GM12865 (cell line): ENCODE measurements around the gene ZDHHC4.
"Not testable (repeated sequence)": the region's sequence is repeated elsewhere in the genome, so short reads cannot be mapped to it uniquely, and the experiment has no call there.

ENCODE experiments used
- DNase-seq: peaks from one replicate; pipeline ENCODE4 v3.0.0; 2010; ENCODE audit warnings: low read depth
- H3K4me3 ChIP-seq: 2 replicates; pipeline ENCODE4 v1.5.1; 2011; ENCODE audit warnings: mild to moderate bottlenecking, low read depth, low read length, control low read depth
- CTCF ChIP-seq: IDR thresholded peaks from 2 replicates; pipeline ENCODE4 v1.5.1; 2011; ENCODE audit warnings: low read length, control low read depth, low read depth, inconsistent platforms; ENCODE audit not compliant: insufficient read depth; ENCODE audit errors: missing control alignments

Gene ZDHHC4

DNA sequence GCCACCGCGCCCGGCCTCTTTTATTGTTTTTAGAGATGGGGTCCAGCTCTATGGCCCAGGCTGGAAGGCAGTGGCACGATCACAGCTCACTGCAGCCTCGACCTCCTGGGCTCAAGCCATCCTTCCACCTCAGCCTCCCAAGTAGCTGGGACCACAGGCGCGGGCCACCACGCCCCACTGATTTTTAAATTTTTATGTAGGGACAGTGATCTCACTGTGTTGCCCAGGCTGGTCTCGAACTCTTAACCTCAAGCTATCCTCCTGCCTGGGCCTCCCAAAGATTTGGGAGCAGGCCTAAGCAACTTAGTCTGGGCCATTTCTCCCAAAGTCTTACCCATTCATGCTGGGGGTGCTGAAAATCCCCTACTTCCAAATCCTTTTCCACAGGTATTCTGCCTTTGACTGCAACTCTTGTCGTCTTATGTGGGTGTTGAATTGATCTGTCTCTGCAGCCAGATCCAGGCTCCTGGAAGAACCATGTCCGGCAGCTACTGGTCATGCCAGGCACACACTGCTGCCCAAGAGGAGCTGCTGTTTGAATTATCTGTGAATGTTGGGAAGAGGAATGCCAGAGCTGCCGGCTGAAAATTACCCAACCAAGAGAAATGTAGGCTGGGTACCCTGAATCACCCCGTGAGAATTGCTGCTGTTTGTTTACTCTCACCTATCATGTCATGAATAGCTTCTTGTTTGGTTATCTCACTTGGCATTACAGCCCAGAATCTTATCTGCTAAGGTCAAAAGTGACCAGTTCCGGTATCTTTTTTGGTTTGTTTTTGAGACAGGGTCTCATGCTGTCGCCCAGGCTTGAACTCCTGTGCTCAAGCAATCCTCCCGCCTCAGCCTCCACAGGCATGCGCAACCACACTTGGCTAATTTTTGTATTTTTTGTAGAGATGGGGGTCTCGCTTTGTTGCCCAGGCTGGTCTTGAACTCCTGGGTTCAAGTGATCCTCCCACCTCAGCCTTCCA is 1.1 kb downstream of the ZDHHC4 start:
- no peak for TF ChIP-seq CTCF
- DNase-seq: no peak
- H3K4me3 ChIP-seq: peak overlapping the region; percentile 83

DNA sequence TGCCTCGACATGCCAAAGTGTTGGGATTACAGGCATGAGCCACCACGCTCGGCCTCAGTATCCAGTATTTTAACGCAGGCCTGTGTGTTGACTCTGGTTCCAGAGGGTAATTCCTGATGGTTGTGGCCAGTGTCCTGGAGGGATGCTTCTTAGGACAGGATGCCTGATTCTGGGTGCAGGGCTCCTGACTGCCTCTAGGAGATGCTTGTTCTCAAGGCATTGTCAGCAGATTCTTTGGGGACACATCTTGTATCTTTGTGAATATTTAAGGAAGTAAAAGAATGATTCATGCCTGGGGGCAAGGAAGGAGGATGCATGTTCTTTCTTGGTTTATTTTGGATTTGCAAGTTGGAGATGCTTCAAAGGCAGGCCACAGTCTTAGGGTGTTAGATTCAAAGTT is 2.2 kb downstream of the ZDHHC4 start:
- TF ChIP-seq CTCF: peak; percentile 14
- DNase-seq: peak; percentile 26
- no peak overlapping the region for H3K4me3 ChIP-seq

DNA sequence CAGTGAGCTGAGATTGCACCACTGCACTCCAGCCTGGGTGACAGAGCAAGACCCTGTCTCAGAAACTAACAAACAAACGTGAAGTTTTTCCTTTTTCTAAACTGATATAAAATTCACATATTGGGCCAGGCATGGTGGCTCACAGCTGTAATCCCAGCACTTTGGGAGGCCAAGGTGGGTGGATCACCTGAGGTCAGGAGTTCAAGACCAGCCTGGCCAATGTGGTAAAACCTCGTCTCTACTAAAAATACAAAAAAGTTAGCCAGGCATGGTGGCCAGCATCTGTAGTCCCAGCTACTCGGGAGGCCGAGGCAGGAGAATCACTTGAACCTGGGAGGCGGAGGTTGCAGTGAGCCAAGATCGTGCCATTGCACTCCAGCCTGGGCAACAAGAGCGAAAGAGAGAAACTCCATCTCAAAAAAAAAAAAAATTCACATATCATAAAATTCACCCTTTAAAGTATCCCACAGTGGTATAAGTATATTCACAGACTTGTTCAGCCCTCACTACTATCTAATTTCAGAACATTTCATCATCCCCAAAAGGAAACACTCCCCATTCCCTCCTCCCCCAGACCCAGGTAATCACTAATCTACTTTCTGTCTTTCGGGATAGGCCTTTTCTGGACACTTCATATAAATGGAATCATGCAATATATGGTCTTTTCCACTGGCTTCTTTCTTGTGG is 8.6 kb downstream of the ZDHHC4 start:
- H3K4me3 ChIP-seq, DNase-seq: not testable (repeated sequence)

DNA sequence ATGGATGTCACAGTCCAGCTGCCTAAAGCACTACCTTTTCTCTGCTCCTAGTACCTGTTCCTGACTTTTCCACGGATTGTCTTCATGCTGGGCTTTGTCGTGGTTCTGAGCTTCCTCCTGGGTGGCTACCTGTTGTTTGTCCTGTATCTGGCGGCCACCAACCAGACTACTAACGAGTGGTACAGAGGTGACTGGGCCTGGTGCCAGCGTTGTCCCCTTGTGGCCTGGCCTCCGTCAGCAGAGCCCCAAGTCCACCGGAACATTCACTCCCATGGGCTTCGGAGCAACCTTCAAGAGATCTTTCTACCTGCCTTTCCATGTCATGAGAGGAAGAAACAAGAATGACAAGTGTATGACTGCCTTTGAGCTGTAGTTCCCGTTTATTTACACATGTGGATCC is 11.3 kb downstream of the ZDHHC4 start:
- no peak for DNase-seq
- TF ChIP-seq CTCF: no peak
- H3K4me3 ChIP-seq: no peak overlapping the region

DNA sequence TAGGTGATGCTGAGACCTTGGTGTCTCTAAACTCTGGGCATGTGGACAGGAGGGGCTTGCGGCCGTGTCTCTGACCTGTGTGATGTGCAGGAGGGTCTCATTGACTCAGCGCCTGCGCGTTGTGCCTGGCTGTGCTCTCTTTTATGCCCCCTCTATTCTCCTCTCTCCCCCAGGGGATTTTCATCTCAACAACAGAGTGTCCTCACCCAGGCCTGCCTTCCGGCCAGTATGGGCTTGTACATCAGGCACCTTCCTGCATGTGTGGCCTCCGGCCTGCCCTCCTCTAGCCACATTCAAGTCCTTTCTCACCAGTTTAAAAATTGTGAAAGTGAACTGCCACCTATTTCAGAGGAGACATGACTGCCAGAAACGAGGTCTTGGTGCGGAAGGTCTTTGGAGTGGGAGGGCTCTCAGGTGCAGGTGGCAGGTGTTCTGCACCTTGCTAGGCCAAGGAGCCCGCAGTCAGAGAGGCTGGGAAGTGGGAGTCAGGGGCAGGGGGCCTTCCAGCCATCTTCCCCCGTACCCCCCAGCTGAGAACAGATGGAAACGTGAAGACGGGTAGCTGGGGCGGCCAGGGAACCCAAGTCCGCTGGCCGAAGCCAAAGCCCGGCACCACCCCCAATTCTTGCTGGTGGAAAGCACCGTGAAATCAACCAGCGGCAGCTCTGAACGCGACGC is 12.0 kb downstream of the ZDHHC4 start:
- DNase-seq: no peak
- TF ChIP-seq CTCF: no peak
- peak overlapping the region; percentile 7 for H3K4me3 ChIP-seq

- H3K4me3 ChIP-seq: peak within 1 kb of the TSS; percentile 94
- TF ChIP-seq CTCF: peak; percentile 70
- peak; percentile 90 for DNase-seq
Measured at GRCh38 chr7:6589829-6590644, 12.8 kb downstream of the ZDHHC4 start, which contains the start of gene INTS15. TSS of gene INTS15 (plus strand) at chr7:6590021. CDS start at chr7:6590284, 263 bp downstream.
